Upper lobe of left lung (tissue), 4 donors: ENCODE data around the gene ATF5.

Experiments used
- CTCF ChIP-seq, 6 experiments: fragments of 450-650 bp in 4 of 6; fragments of 200-600 bp in 2 of 6; sonication (generic) in 2 of 6; IDR thresholded peaks; one replicate each; pipeline ENCODE4 v1.5.1; 2016 to 2019; ENCODE audit warnings: antibody characterized with exemption in 6 of 6
- POLR2A ChIP-seq, 4 donors: fragments of 450-650 bp; IDR thresholded peaks; one replicate each; pipeline ENCODE4 v1.5.1; 2016 to 2017; ENCODE audit warnings: antibody characterized with exemption in 4 of 4, mild to moderate bottlenecking in 2 of 4
- POLR2AphosphoS5 ChIP-seq, 2 donors: sonication (generic); formaldehyde crosslinking; IDR thresholded peaks; one replicate each; pipeline ENCODE4 v1.5.1; 2017; ENCODE audit warnings: antibody characterized with exemption in 2 of 2

- TF ChIP-seq POLR2AphosphoS5 (IDR thresholded peaks at IDR 0.05) (no peak), CTCF (IDR thresholded peaks at IDR 0.05) (no peak), POLR2A (IDR thresholded peaks at IDR 0.05) (no peak)
These were observed 2.5 kb upstream of the ATF5 start for GRCh38 chr19:49926515-49926914.
